T-helper 17 cell (primary cell): ENCODE results near the gene AMMECR1L. TPM values are rescaled to one million over a fixed set of nuclear protein-coding genes. Genes with fewer than 3 reads are reported as not detected.
"Not testable (repeated sequence)": the region's sequence is repeated elsewhere in the genome, so short reads cannot be mapped to it uniquely, and the experiment has no call there.

Source experiments
- ATAC-seq: fragments of 150-1000 bp; cut with Tn5 transposase; 2 replicates; pipeline ENCODE4 v1.10.0; 2021; ENCODE audit warnings: mild to moderate bottlenecking, moderate library complexity
- DNase-seq, 3 donors: peaks; one replicate each; pipeline versions ENCODE4 v3.0.0 to v3.0.0-alpha.2; 2020 to 2021
- H3K9me3 ChIP-seq: one replicate; pipeline ENCODE4 v1.7.0; 2013; ENCODE audit warnings: low read length, mild to moderate bottlenecking; ENCODE audit not compliant: control insufficient read depth, poor library complexity, severe bottlenecking
- H3K27ac Mint-ChIP-seq: one replicate; pipeline ENCODE4 v1.8.0; 2022; ENCODE audit warnings: mild to moderate bottlenecking, moderate library complexity, mixed read lengths
- H3K27me3 Mint-ChIP-seq: one replicate; pipeline ENCODE4 v1.8.0; 2022; ENCODE audit warnings: mixed read lengths
- H3K36me3 Mint-ChIP-seq: one replicate; pipeline ENCODE4 v1.8.0; 2022; ENCODE audit warnings: low read depth, mixed read lengths
- H3K4me1 Mint-ChIP-seq: one replicate; pipeline ENCODE4 v1.8.0; 2022; ENCODE audit warnings: mild to moderate bottlenecking, mixed read lengths
- H3K4me3 Mint-ChIP-seq: one replicate; pipeline ENCODE4 v1.8.0; 2022; ENCODE audit warnings: mild to moderate bottlenecking, moderate library complexity, mixed read lengths
- total RNA-seq, 4 donors: library from RNA in 2 of 4; stranded (reverse) in 2 of 4; gene quantifications; one replicate each; pipeline ENCODE4 v1.2.3 and lab custom pipeline; 2022 to 2026

Gene AMMECR1L
- total RNA-seq, 2 donors from 2014 or later = 15.6 to 17.0 TPM

DNA sequence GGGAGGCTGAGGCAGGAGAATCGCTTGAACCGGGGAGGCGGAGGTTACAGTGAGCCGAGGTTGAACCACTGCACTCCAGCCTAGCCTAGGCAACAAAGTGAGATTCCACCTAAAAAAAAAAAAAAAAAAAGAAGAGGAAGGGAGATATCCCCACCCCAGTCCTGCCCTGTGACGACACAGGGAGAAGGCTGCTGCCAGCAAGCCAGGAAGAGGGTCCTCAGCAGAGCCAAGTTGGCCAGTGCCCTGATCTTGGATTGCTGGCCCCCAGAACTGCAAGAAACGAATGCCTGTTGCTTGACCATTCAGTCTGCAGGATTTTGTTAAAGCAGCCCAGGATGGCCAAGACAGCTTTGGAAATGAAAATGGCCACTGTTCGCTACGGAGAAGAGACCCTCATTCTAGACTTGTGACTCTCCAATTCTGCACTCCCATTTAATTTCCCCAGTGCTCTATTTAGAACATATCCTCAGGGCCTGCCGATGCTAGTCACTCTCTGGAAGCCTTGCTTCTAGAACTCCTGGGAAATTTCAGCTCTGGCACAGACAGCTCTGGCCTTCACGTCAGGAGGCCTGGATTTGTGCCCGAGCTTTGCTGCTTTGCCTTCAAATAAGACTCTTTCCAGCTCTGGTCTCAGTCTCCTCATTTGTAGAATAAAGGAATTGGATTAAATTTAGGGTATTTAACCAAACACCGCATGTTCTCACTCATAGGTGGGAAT, 15.7 kb upstream of the AMMECR1L start:
- Mint-ChIP-seq H3K4me1 (peaks cover 2% of the 10 kb centered on the region), H3K36me3 (no peaks in the 10 kb centered on the region), H3K27me3 (peaks cover 31% of the 10 kb centered on the region), H3K4me3 (no peak overlapping the region), H3K27ac (no peak overlapping the region)
- H3K9me3 ChIP-seq = no peaks in the 10 kb centered on the region
- no peak for DNase-seq
- ATAC-seq = no peak

DNA sequence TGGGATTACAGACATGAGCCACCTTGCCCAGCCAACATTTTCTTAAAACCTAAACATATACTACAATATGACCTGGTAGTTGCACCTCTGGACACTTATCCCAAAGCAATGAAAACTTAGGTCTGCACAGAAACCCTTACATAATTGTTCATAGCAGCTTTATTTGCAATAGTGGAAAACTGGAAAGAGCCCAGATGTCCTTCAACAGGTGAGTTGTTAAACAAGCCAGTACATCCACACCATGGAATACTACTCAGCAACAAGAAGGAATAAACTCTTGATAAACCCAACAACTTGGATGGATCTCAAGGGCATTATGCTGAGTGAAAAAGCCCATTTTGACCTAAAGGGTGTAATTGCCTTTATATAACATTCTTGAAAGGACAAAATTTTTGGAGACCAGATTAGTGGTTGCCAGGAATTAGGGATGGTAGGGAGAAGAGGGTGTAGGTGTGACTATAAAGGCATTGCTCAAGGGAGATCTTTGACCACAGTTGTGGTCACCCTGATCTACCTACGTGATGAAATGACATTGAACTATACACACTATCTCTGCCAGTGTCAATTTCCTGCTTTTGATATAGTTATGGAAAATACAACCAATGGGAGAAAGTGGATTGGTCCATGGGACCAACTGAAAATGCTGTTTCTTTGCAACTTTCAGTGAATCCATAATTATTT, 11.9 kb upstream of the AMMECR1L start:
- Mint-ChIP-seq H3K27me3 (peaks cover 8% of the 10 kb centered on the region), H3K36me3 (no peaks in the 10 kb centered on the region), H3K27ac (no peak overlapping the region), H3K4me3 (no peak overlapping the region), H3K4me1 (no peaks in the 10 kb centered on the region)
- DNase-seq (no peak), ATAC-seq (no peak)
- no peaks in the 10 kb centered on the region for H3K9me3 ChIP-seq

- no peak overlapping the region for H3K4me3 Mint-ChIP-seq
- no peak for ATAC-seq
Observed at GRCh38 chr2:127893494-127893893, 7.7 kb upstream of the AMMECR1L start.

GRCh38 chr2:127893033-127893432, 7.3 kb upstream of the AMMECR1L start:
- Mint-ChIP-seq H3K36me3 (peaks cover 4% of the 10 kb centered on the region), H3K27me3 (peaks cover 8% of the 10 kb centered on the region), H3K4me1 (peaks cover under 1% of the 10 kb centered on the region), H3K4me3 (no peak overlapping the region), H3K27ac (no peak overlapping the region)
- no peaks in the 10 kb centered on the region for H3K9me3 ChIP-seq
- DNase-seq (no peak), ATAC-seq (no peak)

More at GRCh38 chr2:127893494-127893893, 7.7 kb upstream of the AMMECR1L start:
- Mint-ChIP-seq H3K27ac (no peak overlapping the region), H3K27me3 (peaks cover 8% of the 10 kb centered on the region), H3K36me3 (peaks cover 4% of the 10 kb centered on the region), H3K4me1 (no peaks in the 10 kb centered on the region)
- H3K9me3 ChIP-seq = no peaks in the 10 kb centered on the region
- no peak for DNase-seq

GRCh38 chr2:127891811-127892210, 6.1 kb upstream of the AMMECR1L start:
- no peak for DNase-seq
- no peak overlapping the region for H3K4me3 Mint-ChIP-seq
- peaks cover 4% of the 10 kb centered on the region for H3K36me3 Mint-ChIP-seq
- H3K27ac Mint-ChIP-seq = no peak overlapping the region
- no peaks in the 10 kb centered on the region for H3K9me3 ChIP-seq
- peaks cover 9% of the 10 kb centered on the region for H3K4me1 Mint-ChIP-seq
- H3K27me3 Mint-ChIP-seq = peaks cover 5% of the 10 kb centered on the region
- ATAC-seq = no peak

- not testable (repeated sequence) for ATAC-seq, H3K27ac Mint-ChIP-seq, H3K36me3 Mint-ChIP-seq
Observed at GRCh38 chr2:127890756-127891155, 5.0 kb upstream of the AMMECR1L start.

GRCh38 chr2:127888772-127889171, 3.0 kb upstream of the AMMECR1L start:
- H3K4me3 Mint-ChIP-seq = no peak overlapping the region
- H3K27ac Mint-ChIP-seq = no peak overlapping the region

More at GRCh38 chr2:127890756-127891155, 5.0 kb upstream of the AMMECR1L start:
- not testable (repeated sequence) for H3K4me1 Mint-ChIP-seq, H3K4me3 Mint-ChIP-seq, DNase-seq, H3K9me3 ChIP-seq, H3K27me3 Mint-ChIP-seq

GRCh38 chr2:127887776-127888130, 2.0 kb upstream of the AMMECR1L start:
- H3K9me3 ChIP-seq = no peaks in the 10 kb centered on the region
- Mint-ChIP-seq H3K36me3 (peaks cover 4% of the 10 kb centered on the region), H3K27me3 (no peaks in the 10 kb centered on the region), H3K27ac (peak overlapping the region; percentile 66), H3K4me3 (peak overlapping the region; percentile 86), H3K4me1 (peaks cover 26% of the 10 kb centered on the region)
- DNase-seq = no peak
- no peak for ATAC-seq

More at GRCh38 chr2:127888772-127889171, 3.0 kb upstream of the AMMECR1L start:
- ATAC-seq (no peak), DNase-seq (no peak)
- no peaks in the 10 kb centered on the region for H3K27me3 Mint-ChIP-seq
- peaks cover 4% of the 10 kb centered on the region for H3K36me3 Mint-ChIP-seq
- H3K9me3 ChIP-seq = no peaks in the 10 kb centered on the region
- H3K4me1 Mint-ChIP-seq = peaks cover 21% of the 10 kb centered on the region

GRCh38 chr2:127887082-127887775, 1.5 kb upstream of the AMMECR1L start:
- H3K9me3 ChIP-seq = no peaks in the 10 kb centered on the region
- Mint-ChIP-seq H3K4me1 (peaks cover 26% of the 10 kb centered on the region), H3K4me3 (peak overlapping the region; percentile 86), H3K27me3 (no peaks in the 10 kb centered on the region), H3K36me3 (peaks cover 4% of the 10 kb centered on the region), H3K27ac (peak overlapping the region; percentile 66)
- ATAC-seq = no peak
- DNase-seq = no peak

DNA sequence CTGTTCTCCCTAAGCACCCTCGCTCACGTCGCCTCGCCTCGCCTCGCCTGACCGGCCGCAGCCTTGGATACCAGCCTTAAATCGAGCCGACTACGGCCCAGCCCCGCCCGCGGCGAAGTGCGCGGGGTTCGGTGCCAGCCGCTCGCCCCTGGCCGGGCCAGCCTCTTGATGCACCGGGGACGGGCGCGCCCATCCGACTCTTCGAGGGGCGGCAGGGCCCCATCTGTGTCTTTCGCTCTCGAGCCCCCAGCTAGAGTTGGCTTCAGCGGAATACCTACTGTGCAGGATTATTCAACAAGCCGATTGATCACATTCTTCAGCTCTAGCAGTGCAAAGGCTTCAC, 808 bp upstream of the AMMECR1L start:
- peak; percentile 18 for ATAC-seq
- H3K36me3 Mint-ChIP-seq, H3K9me3 ChIP-seq, H3K27me3 Mint-ChIP-seq, DNase-seq: not testable (repeated sequence)
- peaks cover 28% of the 10 kb centered on the region for H3K4me1 Mint-ChIP-seq
- peak overlapping the region; percentile 66 for H3K27ac Mint-ChIP-seq
- H3K4me3 Mint-ChIP-seq = peak overlapping the region; percentile 86

GRCh38 chr2:127884861-127885740, 655 bp downstream of the AMMECR1L start:
- not testable (repeated sequence) for H3K9me3 ChIP-seq, H3K36me3 Mint-ChIP-seq, H3K27me3 Mint-ChIP-seq
- ATAC-seq = peak; percentile 1
- Mint-ChIP-seq H3K4me1 (peaks cover 37% of the 10 kb centered on the region), H3K27ac (peak overlapping the region; percentile 87), H3K4me3 (peak overlapping the region; percentile 98)
- peak; percentile 9 to 29 (median 22) for DNase-seq

DNA sequence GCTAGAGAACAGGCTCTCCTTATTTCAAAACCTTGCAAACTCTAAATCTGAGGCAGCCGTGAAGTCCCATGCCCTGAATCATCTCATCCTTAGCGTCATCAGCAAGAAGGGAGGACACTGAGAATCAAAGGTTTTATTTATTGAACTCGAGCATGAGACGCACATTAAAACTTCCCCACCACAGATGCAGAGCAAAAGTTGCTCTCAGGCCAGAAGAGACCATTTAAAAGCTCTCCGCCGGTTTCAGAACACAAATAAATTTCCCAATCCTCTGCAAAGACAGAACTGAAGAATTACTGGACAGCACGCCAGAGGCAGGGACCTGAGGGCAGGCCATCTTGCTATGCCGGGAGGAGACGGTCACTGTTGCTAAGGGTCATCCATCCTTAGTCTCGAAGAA, 1.3 kb downstream of the AMMECR1L start:
- Mint-ChIP-seq H3K4me3 (peak overlapping the region; percentile 98), H3K4me1 (peaks cover 42% of the 10 kb centered on the region)

DNA sequence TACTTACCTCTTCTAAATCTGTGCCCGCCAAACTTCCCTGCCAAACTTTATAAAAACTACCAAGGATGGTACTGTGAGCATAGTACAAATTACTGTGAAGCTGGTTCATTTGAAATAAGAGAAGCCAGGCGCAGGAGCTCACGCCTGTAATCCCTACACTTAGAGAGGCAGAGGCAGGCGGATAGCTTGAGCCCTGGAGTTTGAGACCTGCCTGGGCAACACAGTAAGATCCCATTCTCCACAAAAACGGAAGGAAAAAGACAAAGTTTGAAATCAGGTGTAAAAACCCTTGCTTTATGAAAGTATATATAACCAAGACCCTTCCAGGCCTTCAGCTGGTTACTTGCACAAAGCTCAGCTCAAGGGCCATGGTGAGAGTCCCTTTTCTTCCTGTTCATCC, 5.9 kb downstream of the AMMECR1L start:
- DNase-seq = no peak
- Mint-ChIP-seq H3K27me3 (no peaks in the 10 kb centered on the region), H3K4me3 (no peak overlapping the region), H3K27ac (no peak overlapping the region), H3K36me3 (peaks cover 4% of the 10 kb centered on the region), H3K4me1 (peaks cover 57% of the 10 kb centered on the region)
- H3K9me3 ChIP-seq = no peaks in the 10 kb centered on the region
- no peak for ATAC-seq

More for the DNA sequence above, 1.3 kb downstream of the AMMECR1L start:
- Mint-ChIP-seq H3K36me3 (peaks cover 4% of the 10 kb centered on the region), H3K27ac (peak overlapping the region; percentile 87), H3K27me3 (no peaks in the 10 kb centered on the region)
- H3K9me3 ChIP-seq = no peaks in the 10 kb centered on the region
- DNase-seq = no peak
- ATAC-seq = no peak
